Body of pancreas (tissue), 4 donors: Measurements from ENCODE around the gene IMPG2. TPM values are rescaled to one million over a fixed set of nuclear protein-coding genes. Genes with fewer than 3 reads are reported as not detected.

Experiments
- ATAC-seq: fragments of 150-250 bp; one replicate; pipeline ENCODE4 v1.9.1; 2016
- DNase-seq, 4 donors: peaks; one replicate each; pipeline ENCODE4 v3.0.0-alpha.2; 2019
- H3K27ac ChIP-seq, 4 donors: fragments of 200-600 bp; sonication (generic); 1 replicate in 3 of 4; 2 replicates in 1 of 4; pipeline versions ENCODE4 v1.5.1 to v1.6.1; 2016 to 2019; ENCODE audit warnings: mild to moderate bottlenecking in 1 of 4, mixed read lengths in 1 of 4, moderate library complexity in 1 of 4
- H3K27me3 ChIP-seq, 2 donors: fragments of 200-600 bp; sonication (generic); one replicate each; pipeline ENCODE4 v1.6.0; 2016; ENCODE audit warnings: mild to moderate bottlenecking in 1 of 2
- H3K36me3 ChIP-seq, 2 donors: fragments of 200-600 bp; sonication (generic); replicated peaks in 1 of 2; 2 replicates each; pipeline ENCODE4 v1.5.1; 2016; ENCODE audit warnings: low read depth in 2 of 2; ENCODE audit not compliant: insufficient read depth in 1 of 2
- H3K4me1 ChIP-seq: fragments of 200-600 bp; sonication (generic); one replicate; pipeline ENCODE4 v1.6.0; 2016
- H3K4me3 ChIP-seq, 2 donors: fragments of 200-600 bp; sonication (generic); 1 replicate in 1 of 2; 2 replicates in 1 of 2; pipeline ENCODE4 v1.5.1; 2016 to 2019
- H3K9me3 ChIP-seq, 3 donors: fragments of 200-600 bp; sonication (generic); 1 replicate in 2 of 3; 2 replicates in 1 of 3; pipeline ENCODE4 v1.5.1; 2016
- POLR2A ChIP-seq, 3 donors: fragments of 450-650 bp; IDR thresholded peaks; one replicate each; pipeline ENCODE4 v1.6.1; 2016; ENCODE audit warnings: antibody characterized with exemption in 3 of 3, mild to moderate bottlenecking in 2 of 3
- WGBS, 2 donors: methylation state at CpG; one replicate each; pipeline ENCODE4 v1.1.5; 2017; 5-methylcytosine and 5-hydroxymethylcytosine counted together
- intact Hi-C: fragments of 100-400 bp; cut with DNase I; formaldehyde crosslinking; loops from one replicate; pipeline ENCODE4 v1.15.1; 2023
- total RNA-seq, 2 donors: library from RNA; depleted of rRNA; stranded (reverse); fragments of >200 nt; gene quantifications; one replicate each; pipeline ENCODE4 v1.1.0, GENCODE V29; 2016
- TF ChIP-seq, protein P1 (sequence below), 7 experiments: fragments of 450-650 bp in 4 of 7; fragments of 200-600 bp in 3 of 7; sonication (generic) in 3 of 7; IDR thresholded peaks; one replicate each; pipeline ENCODE4 v1.5.1; 2016 to 2019; ENCODE audit warnings: antibody characterized with exemption in 7 of 7

IMPG2 gene
- total RNA-seq, 2 donors from 2014 or later = 0.26 to 0.33 TPM

DNA sequence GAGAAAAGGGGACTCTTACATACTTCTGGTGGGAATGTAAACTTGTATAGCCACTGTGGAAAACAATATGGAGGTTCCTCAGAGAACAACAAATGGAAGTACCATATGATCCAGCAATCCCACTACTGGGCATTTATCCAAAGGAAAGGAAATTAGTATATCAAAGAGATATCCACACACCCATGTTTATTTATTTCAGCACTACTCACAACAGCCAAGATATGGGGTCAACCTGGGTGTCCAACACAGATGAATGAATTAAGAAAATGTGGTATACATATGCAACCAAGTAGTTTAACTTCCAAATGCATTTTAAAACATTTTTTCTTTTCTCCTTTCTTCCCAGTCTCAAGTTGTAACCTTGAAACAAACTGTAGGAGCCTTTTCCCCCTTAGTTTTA is 54.3 kb downstream of the IMPG2 start:
- Histone ChIP-seq H3K9me3 (no peaks in the 10 kb centered on the region), H3K27me3 (no peaks in the 10 kb centered on the region), H3K36me3 (no peaks in the 10 kb centered on the region), H3K27ac (no peak overlapping the region), H3K4me3 (no peak overlapping the region), H3K4me1 (no peaks in the 10 kb centered on the region)
- no peak for TF ChIP-seq POLR2A (IDR thresholded peaks at IDR 0.05)
- TF ChIP-seq, protein P1, sequence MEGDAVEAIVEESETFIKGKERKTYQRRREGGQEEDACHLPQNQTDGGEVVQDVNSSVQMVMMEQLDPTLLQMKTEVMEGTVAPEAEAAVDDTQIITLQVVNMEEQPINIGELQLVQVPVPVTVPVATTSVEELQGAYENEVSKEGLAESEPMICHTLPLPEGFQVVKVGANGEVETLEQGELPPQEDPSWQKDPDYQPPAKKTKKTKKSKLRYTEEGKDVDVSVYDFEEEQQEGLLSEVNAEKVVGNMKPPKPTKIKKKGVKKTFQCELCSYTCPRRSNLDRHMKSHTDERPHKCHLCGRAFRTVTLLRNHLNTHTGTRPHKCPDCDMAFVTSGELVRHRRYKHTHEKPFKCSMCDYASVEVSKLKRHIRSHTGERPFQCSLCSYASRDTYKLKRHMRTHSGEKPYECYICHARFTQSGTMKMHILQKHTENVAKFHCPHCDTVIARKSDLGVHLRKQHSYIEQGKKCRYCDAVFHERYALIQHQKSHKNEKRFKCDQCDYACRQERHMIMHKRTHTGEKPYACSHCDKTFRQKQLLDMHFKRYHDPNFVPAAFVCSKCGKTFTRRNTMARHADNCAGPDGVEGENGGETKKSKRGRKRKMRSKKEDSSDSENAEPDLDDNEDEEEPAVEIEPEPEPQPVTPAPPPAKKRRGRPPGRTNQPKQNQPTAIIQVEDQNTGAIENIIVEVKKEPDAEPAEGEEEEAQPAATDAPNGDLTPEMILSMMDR (IDR thresholded peaks at IDR 0.05) = no peak
- ATAC-seq (no peak), DNase-seq (no peak)
- intact Hi-C loops = no loop called here

DNA sequence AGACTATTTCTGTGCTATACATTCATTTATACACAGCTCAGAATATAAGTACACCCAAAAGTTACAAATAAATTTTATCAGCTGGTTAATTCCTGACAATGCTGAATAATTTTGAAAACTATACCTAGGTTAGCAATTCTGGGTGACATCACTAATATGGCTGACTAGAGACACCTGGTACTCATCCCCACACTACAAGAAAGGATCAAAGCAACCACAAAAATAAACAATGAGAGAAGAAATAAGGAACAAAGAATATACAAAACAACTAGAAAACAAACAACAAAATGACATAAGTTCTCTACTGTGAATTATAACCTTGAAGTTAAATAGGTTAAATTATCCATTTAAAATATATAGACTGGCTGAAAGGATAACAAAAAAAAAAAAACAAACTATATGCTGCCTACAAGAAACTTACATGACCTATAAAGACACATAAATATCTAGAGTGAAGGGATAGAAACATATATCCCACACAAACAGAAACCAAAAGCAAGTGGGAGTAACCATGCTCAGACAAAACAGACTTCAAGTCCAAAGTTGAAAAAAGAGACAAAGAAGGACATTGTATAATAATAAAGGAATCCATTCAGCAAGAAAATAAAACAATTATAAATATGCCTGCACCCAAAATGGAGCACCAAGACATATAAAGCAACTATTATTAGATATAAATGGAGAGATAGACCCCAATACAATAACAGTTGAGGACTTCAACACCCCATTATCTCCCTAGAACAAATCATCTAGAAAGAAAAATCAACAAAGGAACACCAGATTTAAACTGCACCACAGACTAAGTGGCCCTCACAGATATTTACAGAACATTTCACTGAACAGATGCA is 57.8 kb downstream of the IMPG2 start:
- no peak for ATAC-seq
- TF ChIP-seq, protein P1 (IDR thresholded peaks at IDR 0.05) = no peak
- no peak for TF ChIP-seq POLR2A (IDR thresholded peaks at IDR 0.05)
- Histone ChIP-seq H3K9me3 (no peaks in the 10 kb centered on the region), H3K27ac (no peak overlapping the region), H3K4me3 (no peak overlapping the region), H3K4me1 (no peaks in the 10 kb centered on the region), H3K27me3 (no peaks in the 10 kb centered on the region), H3K36me3 (no peaks in the 10 kb centered on the region)
- no peak for DNase-seq
- intact Hi-C loops = no loop called here

DNA sequence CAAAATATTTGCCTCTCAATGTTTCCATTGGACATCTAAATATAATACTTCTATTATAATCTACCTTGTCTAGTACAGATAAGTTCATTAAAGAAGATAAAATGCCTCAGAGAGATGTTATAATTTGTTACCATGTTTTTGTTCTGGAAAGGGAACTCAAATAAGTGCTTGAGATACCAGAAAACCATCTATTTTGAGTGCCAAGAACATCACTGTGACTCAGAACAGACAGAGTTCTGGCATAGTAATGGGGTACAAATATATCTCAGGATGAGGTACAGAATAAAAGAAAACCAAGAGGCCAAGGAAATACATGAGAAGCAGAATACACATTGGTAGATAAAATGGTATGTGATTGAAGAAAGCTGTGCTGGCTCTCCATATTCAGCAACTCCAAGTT is 58.9 kb downstream of the IMPG2 start:
- ATAC-seq (no peak), DNase-seq (no peak)
- TF ChIP-seq, protein P1 (IDR thresholded peaks at IDR 0.05) = no peak
- no peak for TF ChIP-seq POLR2A (IDR thresholded peaks at IDR 0.05)
- Histone ChIP-seq H3K27me3 (no peaks in the 10 kb centered on the region), H3K4me1 (no peaks in the 10 kb centered on the region), H3K9me3 (no peaks in the 10 kb centered on the region), H3K36me3 (no peaks in the 10 kb centered on the region), H3K4me3 (no peak overlapping the region), H3K27ac (no peak overlapping the region)
- intact Hi-C loops = no loop called here

DNA sequence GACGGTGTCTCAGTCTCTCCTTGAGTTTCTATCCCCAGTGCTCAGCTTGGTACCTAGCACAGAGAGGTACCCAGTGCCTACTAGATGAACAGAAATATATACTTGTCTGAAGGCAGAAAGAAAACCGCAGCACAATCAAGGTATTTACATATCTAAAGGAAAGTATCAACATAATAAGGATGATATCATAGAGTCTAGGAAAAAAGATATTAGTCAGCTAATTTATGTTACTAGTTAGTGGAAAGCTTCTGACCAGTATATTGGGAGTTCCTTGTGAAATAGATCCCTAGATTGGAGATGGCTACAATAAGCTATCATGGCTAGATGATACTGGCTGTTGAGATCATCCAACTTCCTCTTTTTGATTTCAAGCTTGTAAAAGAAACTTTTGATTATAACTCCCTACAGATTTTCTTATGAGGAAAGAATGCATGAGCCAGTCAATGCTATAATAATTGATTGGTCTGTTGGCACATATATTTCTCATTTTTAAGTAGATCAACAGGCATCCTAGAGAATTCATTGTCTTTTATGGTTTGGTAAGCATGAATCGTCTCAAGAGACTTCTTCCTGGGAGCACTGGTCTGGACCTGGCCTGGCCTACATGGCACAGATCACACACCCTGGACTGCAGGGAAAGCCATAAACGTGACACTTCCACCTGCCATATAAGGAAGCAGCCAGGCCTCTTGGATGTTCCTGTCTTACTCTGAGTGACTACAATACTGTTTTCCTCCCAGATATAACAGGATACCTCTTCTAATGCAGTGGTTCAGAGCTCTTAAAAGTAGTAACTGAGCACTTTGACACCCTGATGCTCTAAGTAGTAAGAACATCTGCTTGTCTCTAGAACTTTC is 60.7 kb downstream of the IMPG2 start:
- 74 to 76% methylated on average over 4 of the region's 4 CpGs for WGBS, 2 donors
- Histone ChIP-seq H3K9me3 (no peaks in the 10 kb centered on the region), H3K27ac (no peak overlapping the region), H3K36me3 (no peaks in the 10 kb centered on the region), H3K27me3 (no peaks in the 10 kb centered on the region), H3K4me1 (no peaks in the 10 kb centered on the region), H3K4me3 (no peak overlapping the region)
- DNase-seq (no peak), ATAC-seq (no peak)
- TF ChIP-seq POLR2A (IDR thresholded peaks at IDR 0.05) = no peak
- TF ChIP-seq, protein P1 (IDR thresholded peaks at IDR 0.05) = no peak
- intact Hi-C loops = no loop called here
